Glutamatergic neuron (in vitro differentiated cells): ENCODE results near the gene PMF1. TPM values are rescaled to one million over a fixed set of nuclear protein-coding genes. Genes with fewer than 3 reads are reported as not detected.
"Not testable (repeated sequence)": the region's sequence is repeated elsewhere in the genome, so short reads cannot be mapped to it uniquely, and the experiment has no call there.

Source experiments
- DNase-seq: peaks from one replicate; pipeline ENCODE4 v3.0.0; 2022
- H3K27ac Mint-ChIP-seq: one replicate; pipeline ENCODE4 v1.8.0; 2020; ENCODE audit warnings: mild to moderate bottlenecking, mixed read lengths, inconsistent platforms; ENCODE audit not compliant: unreplicated experiment
- H3K27me3 Mint-ChIP-seq: one replicate; pipeline ENCODE4 v1.8.0; 2020; ENCODE audit warnings: mild to moderate bottlenecking, moderate library complexity, mixed read lengths, inconsistent platforms; ENCODE audit not compliant: unreplicated experiment
- H3K36me3 Mint-ChIP-seq: one replicate; pipeline ENCODE4 v1.8.0; 2020; ENCODE audit warnings: mild to moderate bottlenecking, mixed read lengths, inconsistent platforms; ENCODE audit not compliant: unreplicated experiment
- H3K4me1 Mint-ChIP-seq: one replicate; pipeline ENCODE4 v1.8.0; 2020; ENCODE audit warnings: mild to moderate bottlenecking, low read depth, mixed read lengths, inconsistent platforms; ENCODE audit not compliant: unreplicated experiment
- H3K4me3 Mint-ChIP-seq: one replicate; pipeline ENCODE4 v1.8.0; 2020; ENCODE audit warnings: mild to moderate bottlenecking, mixed read lengths, inconsistent platforms; ENCODE audit not compliant: unreplicated experiment
- H3K9me3 Mint-ChIP-seq: one replicate; pipeline ENCODE4 v1.8.0; 2020; ENCODE audit warnings: mild to moderate bottlenecking, moderate library complexity, mixed read lengths, inconsistent platforms; ENCODE audit not compliant: unreplicated experiment
- CTCF ChIP-seq: fragments of 200-600 bp; sonication (generic); IDR thresholded peaks from one replicate; pipeline ENCODE4 v1.5.0; 2021; ENCODE audit not compliant: partially characterized antibody, unreplicated experiment
- total RNA-seq: library from RNA; stranded (reverse); fragmentation: NEBNext Ultra II Directional; extraction: Animal tissue kit (Norgen Biotek cat#: 25700); gene quantifications from one replicate; pipeline ENCODE4 v1.2.1, GENCODE V29; 2021; ENCODE audit not compliant: unreplicated experiment

Gene PMF1
- total RNA-seq, 1 donor from 2014 or later: 31.6 TPM

GRCh38 chr1:156182010-156182779 is 30.6 kb upstream of the PMF1 start:
- H3K36me3 Mint-ChIP-seq, H3K9me3 Mint-ChIP-seq, H3K27me3 Mint-ChIP-seq, DNase-seq: not testable (repeated sequence)
- Mint-ChIP-seq H3K4me1 (peaks cover 20% of the 10 kb centered on the region), H3K27ac (peak overlapping the region; percentile 63), H3K4me3 (peak overlapping the region; percentile 37)

- H3K9me3 Mint-ChIP-seq, DNase-seq, H3K4me1 Mint-ChIP-seq, H3K27ac Mint-ChIP-seq, H3K36me3 Mint-ChIP-seq, H3K4me3 Mint-ChIP-seq, H3K27me3 Mint-ChIP-seq: not testable (repeated sequence)
Measured at GRCh38 chr1:156186347-156187177, 26.2 kb upstream of the PMF1 start.

GRCh38 chr1:156190265-156190664 is 22.5 kb upstream of the PMF1 start:
- H3K4me3 Mint-ChIP-seq, DNase-seq, H3K4me1 Mint-ChIP-seq, H3K9me3 Mint-ChIP-seq, H3K27me3 Mint-ChIP-seq, H3K27ac Mint-ChIP-seq, H3K36me3 Mint-ChIP-seq: not testable (repeated sequence)

- H3K4me3 Mint-ChIP-seq: no peak overlapping the region
- H3K9me3 Mint-ChIP-seq: peaks cover 5% of the 10 kb centered on the region
- H3K27me3 Mint-ChIP-seq: peaks cover 4% of the 10 kb centered on the region
- TF ChIP-seq CTCF: no peak
- peaks cover 13% of the 10 kb centered on the region for H3K4me1 Mint-ChIP-seq
- DNase-seq: no peak
- no peaks in the 10 kb centered on the region for H3K36me3 Mint-ChIP-seq
- H3K27ac Mint-ChIP-seq: no peak overlapping the region
Measured at GRCh38 chr1:156191292-156191964, 21.4 kb upstream of the PMF1 start.

- peaks cover 5% of the 10 kb centered on the region for H3K9me3 Mint-ChIP-seq
- TF ChIP-seq CTCF: no peak
- H3K4me3 Mint-ChIP-seq: peak overlapping the region; percentile 99
- no peak for DNase-seq
- peaks cover 4% of the 10 kb centered on the region for H3K27me3 Mint-ChIP-seq
- no peaks in the 10 kb centered on the region for H3K36me3 Mint-ChIP-seq
- peak overlapping the region; percentile 0 for H3K27ac Mint-ChIP-seq
- peaks cover 16% of the 10 kb centered on the region for H3K4me1 Mint-ChIP-seq
Measured at GRCh38 chr1:156193208-156193487, 19.7 kb upstream of the PMF1 start.

- Mint-ChIP-seq H3K36me3 (no peaks in the 10 kb centered on the region), H3K4me1 (peaks cover 16% of the 10 kb centered on the region), H3K27ac (peak within 1 kb of the TSS; percentile 84), H3K4me3 (peak within 1 kb of the TSS; percentile 99), H3K9me3 (peaks cover 5% of the 10 kb centered on the region), H3K27me3 (peaks cover 4% of the 10 kb centered on the region)
- TF ChIP-seq CTCF: peak; percentile 85
- DNase-seq: peak; percentile 94
Measured at GRCh38 chr1:156193488-156194299, 19.1 kb upstream of the PMF1 start, which contains the start of gene SLC25A44. TSS of gene SLC25A44 (plus strand) at chr1:156194104. CDS start at chr1:156199848, 5,744 bp downstream.
